ENCODE measurements around the gene FOSB. TPM values are rescaled to one million over a fixed set of nuclear protein-coding genes. Genes with fewer than 3 reads are reported as not detected.

Gene FOSB
- 1 to 10 TPM; 8.0 to 8.7 TPM for total RNA-seq

DNA sequence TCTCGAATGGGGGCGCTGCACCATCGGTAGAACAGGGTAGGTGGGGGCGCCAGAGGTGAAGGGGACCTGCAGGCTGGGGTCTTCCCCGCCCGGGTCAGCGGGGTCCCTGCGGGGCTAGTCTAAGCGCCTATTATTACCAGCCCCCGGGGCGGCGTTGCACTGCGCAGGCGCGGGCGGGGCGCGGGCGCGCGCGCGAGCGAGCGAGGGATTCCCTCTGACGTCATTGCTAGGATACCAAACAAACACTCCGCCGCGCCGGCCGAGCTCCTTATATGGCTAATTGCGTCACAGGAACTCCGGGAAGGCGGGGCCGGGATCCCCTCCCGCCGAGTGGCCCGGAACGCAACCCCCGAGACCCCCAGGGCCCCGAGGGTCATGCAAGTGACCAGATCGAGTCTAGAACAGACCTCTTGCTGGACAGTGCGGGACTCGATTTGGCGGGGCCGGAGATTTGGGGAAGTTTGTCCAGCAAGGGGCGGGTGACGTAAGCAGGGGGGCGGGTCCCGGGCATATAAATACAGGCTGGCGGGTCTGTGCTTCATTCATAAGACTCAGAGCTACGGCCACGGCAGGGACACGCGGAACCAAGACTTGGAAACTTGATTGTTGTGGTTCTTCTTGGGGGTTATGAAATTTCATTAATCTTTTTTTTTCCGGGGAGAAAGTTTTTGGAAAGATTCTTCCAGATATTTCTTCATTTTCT, at the start of gene FOSB:
Gene FOSB, plus strand, starts transcription at position 541 of the 703 bp plus-strand sequence. CDS start 591 bp downstream, outside the sequence.
- H3K4me1 Mint-ChIP-seq (ENCODE audit: low read depth) = peaks cover 39% of the 10 kb centered on the region
- peak within 1 kb of the TSS; percentile 77 for H3K4me3 Mint-ChIP-seq
- peaks cover 20% of the 10 kb centered on the region for H3K27me3 Mint-ChIP-seq (ENCODE audit: low read depth)
- no peaks in the 10 kb centered on the region for H3K9me3 Mint-ChIP-seq
- CTCF ChIA-PET = interaction anchor here (1.2 to 18.6 kb wide), 4 partner anchors 11 to 26 kb away, joined by 4 to 351 read pairs (median 30); no protein-coding TSS in a partner anchor
- peak; percentile 93 for DNase-seq
- intact Hi-C loops (cut with micrococcal nuclease) = loop anchor here (1.0 to 5.0 kb wide), 5 partner anchors 17 to 715 kb away; partner anchors contain the start of genes RTN2 and SYMPK
- H3K36me3 Mint-ChIP-seq (ENCODE audit: low read depth) = peaks cover 4% of the 10 kb centered on the region
- peak within 1 kb of the TSS; percentile 75 for H3K27ac Mint-ChIP-seq

DNA sequence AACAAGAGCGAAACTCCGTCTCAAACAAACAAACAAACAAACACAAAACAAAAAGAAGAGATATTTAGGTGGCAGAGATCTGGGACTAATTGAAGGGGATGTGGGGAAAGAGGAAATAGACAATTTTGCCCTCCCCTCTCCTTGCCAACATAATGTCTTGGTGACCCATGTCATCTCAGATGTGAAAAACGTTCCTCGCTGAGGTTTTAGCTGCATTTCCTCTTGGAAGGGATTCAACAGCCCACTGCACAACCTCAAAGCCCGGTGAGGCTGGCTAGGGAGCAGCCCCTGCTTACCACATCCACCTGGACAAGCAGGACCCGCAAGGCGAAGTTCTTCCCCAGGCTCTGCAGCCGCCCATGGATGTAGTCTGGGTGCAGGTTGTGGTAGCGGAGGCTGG, 49.0 kb upstream of the FOSB start:
- no peak overlapping the region for H3K4me3 Mint-ChIP-seq
- H3K36me3 Mint-ChIP-seq (ENCODE audit: low read depth) = peaks cover 23% of the 10 kb centered on the region
- H3K4me1 Mint-ChIP-seq (ENCODE audit: low read depth) = peaks cover 37% of the 10 kb centered on the region
- CTCF ChIA-PET = no interaction called here
- H3K27me3 Mint-ChIP-seq (ENCODE audit: low read depth) = no peaks in the 10 kb centered on the region
- intact Hi-C loops (cut with micrococcal nuclease) = no loop called here
- H3K9me3 Mint-ChIP-seq = no peaks in the 10 kb centered on the region
- H3K27ac Mint-ChIP-seq = no peak overlapping the region
- no peak for DNase-seq

DNA sequence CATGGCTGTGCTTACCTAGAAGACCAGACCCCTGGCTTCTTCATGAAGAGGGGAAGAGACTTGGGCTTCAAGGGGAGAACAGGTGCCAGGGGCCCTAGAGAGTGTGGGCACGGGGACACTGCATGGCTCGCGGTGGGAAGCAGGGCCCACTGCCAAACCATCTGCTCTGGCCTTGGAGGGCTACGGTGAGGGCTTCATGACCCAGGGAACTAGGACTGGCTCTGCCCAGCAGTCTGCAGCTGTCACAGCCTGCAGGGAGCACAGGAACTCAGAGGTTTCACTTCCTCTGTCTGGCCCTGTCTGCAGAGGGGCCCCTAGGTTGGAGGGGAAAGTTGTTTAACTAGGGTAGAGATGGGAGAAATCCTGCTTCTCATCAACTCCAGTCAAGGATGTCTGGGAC, 48.4 kb upstream of the FOSB start:
- intact Hi-C loops (cut with micrococcal nuclease) = no loop called here
- Mint-ChIP-seq H3K9me3 (no peaks in the 10 kb centered on the region), H3K36me3 (ENCODE audit: low read depth) (peaks cover 21% of the 10 kb centered on the region), H3K4me1 (ENCODE audit: low read depth) (peaks cover 43% of the 10 kb centered on the region), H3K27me3 (ENCODE audit: low read depth) (no peaks in the 10 kb centered on the region), H3K27ac (peak overlapping the region; percentile 36), H3K4me3 (no peak overlapping the region)
- CTCF ChIA-PET = no interaction called here
- DNase-seq = no peak

DNA sequence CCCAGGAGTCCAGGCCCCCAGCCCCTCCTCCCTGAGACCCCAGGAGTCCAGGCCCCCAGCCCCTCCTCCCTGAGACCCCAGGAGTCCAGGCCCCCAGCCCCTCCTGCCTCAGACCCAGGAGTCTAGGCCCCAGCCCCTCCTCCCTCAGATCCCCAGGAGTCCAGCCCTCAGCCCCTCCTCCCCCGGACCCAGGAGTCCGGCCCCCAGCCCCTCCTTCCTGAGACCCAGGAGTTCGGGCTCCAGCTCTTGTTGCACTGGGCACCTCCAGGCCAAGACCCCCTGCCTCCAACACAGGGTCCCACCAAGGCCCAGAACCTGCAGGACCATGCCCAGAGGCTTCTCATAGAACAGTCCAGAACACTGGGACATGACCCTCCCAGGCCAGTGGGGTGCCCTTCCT, 47.9 kb upstream of the FOSB start:
- no peak overlapping the region for H3K27ac Mint-ChIP-seq
- H3K27me3 Mint-ChIP-seq (ENCODE audit: low read depth) = no peaks in the 10 kb centered on the region
- intact Hi-C loops (cut with micrococcal nuclease) = loop anchor here (5.0 kb wide), 1 partner anchor 272 kb away; the partner anchor contains the start of genes QPCTL and SNRPD2
- no peak overlapping the region for H3K4me3 Mint-ChIP-seq
- CTCF ChIA-PET = interaction anchor here (0.6 to 0.9 kb wide), 2 partner anchors 59 to 1940 kb away, joined by 3 read pairs; no protein-coding TSS in a partner anchor
- no peak for DNase-seq
- H3K36me3 Mint-ChIP-seq (ENCODE audit: low read depth) = peaks cover 16% of the 10 kb centered on the region
- no peaks in the 10 kb centered on the region for H3K9me3 Mint-ChIP-seq
- peaks cover 47% of the 10 kb centered on the region for H3K4me1 Mint-ChIP-seq (ENCODE audit: low read depth)

DNA sequence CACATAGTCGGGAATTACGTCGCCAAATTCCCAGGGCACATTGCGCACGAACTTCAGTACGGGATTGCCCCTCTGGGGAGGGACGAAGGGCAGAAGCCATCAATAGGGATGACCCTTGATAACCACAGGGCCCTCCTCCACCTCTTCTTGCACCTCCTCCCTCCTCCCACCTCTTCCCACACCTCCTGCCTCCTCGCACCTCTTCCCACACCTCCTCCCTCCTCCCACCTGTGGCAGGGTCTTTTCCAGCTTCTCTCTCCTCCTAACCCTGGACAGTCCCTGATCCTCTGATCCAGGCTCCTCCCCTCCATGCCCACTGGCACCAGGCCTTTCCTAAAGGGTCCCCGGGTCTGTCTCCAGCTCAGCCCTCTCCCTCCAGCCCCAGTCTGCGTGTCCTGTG, 47.4 kb upstream of the FOSB start:
- Mint-ChIP-seq H3K4me1 (ENCODE audit: low read depth) (peaks cover 47% of the 10 kb centered on the region), H3K4me3 (no peak overlapping the region), H3K27me3 (ENCODE audit: low read depth) (no peaks in the 10 kb centered on the region), H3K9me3 (no peaks in the 10 kb centered on the region), H3K36me3 (ENCODE audit: low read depth) (peaks cover 16% of the 10 kb centered on the region), H3K27ac (peak overlapping the region; percentile 61)
- CTCF ChIA-PET = interaction anchor here (0.6 to 0.9 kb wide), 2 partner anchors 59 to 1940 kb away, joined by 3 read pairs; no protein-coding TSS in a partner anchor
- intact Hi-C loops (cut with micrococcal nuclease) = loop anchor here (5.0 kb wide), 1 partner anchor 272 kb away; the partner anchor contains the start of genes QPCTL and SNRPD2
- no peak for DNase-seq

- H3K4me3 Mint-ChIP-seq = no peak overlapping the region
- H3K27ac Mint-ChIP-seq = peak overlapping the region; percentile 36
- H3K9me3 Mint-ChIP-seq = no peaks in the 10 kb centered on the region
- H3K4me1 Mint-ChIP-seq (ENCODE audit: low read depth) = peaks cover 50% of the 10 kb centered on the region
- intact Hi-C loops (cut with micrococcal nuclease) = loop anchor here (5.0 kb wide), 1 partner anchor 271 kb away; the partner anchor contains the start of genes QPCTL and SNRPD2
- peaks cover 12% of the 10 kb centered on the region for H3K36me3 Mint-ChIP-seq (ENCODE audit: low read depth)
- DNase-seq = no peak
- H3K27me3 Mint-ChIP-seq (ENCODE audit: low read depth) = no peaks in the 10 kb centered on the region
- CTCF ChIA-PET = interaction anchor here (0.9 to 1.6 kb wide), 2 partner anchors 20 to 58 kb away, joined by 3 to 5 read pairs; no protein-coding TSS in a partner anchor
Measured at GRCh38 chr19:45420871-45421270, 46.9 kb upstream of the FOSB start.

DNA sequence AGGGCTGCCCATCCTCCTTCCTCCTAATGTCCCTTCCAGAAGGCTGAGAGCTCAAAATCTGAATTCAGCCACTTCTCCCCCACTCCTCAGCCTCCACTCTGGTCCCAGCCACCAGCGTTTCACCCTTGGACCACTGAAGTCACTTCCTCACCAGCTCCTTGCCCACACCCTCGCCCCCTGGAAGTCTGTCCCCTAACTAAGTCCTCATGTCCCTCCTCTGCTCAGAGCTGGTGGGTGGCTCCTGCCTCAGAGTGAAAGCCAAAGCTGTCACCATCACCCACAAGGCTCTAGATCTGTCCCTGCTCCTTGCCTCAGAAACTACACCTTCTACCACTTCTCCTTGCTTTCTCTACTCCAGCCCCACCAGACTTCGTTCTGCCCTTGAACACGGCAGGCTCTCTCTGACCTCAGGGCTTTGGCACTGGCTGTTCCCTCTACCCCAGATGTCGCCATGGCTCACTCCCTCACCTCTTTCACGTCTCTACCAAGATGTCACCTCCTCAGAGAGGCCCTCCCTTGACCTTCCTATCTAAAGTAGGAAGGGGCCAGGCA, 45.8 kb upstream of the FOSB start:
- no peak overlapping the region for H3K4me3 Mint-ChIP-seq
- H3K27ac Mint-ChIP-seq = no peak overlapping the region
- peaks cover 10% of the 10 kb centered on the region for H3K36me3 Mint-ChIP-seq (ENCODE audit: low read depth)
- peaks cover 52% of the 10 kb centered on the region for H3K4me1 Mint-ChIP-seq (ENCODE audit: low read depth)
- no peak for DNase-seq
- intact Hi-C loops (cut with micrococcal nuclease) = loop anchor here (5.0 kb wide), 1 partner anchor 270 kb away; the partner anchor contains the start of genes QPCTL and SNRPD2
- H3K9me3 Mint-ChIP-seq = no peaks in the 10 kb centered on the region
- H3K27me3 Mint-ChIP-seq (ENCODE audit: low read depth) = no peaks in the 10 kb centered on the region
- CTCF ChIA-PET = interaction anchor here (0.7 to 1.6 kb wide), 3 partner anchors 21 to 83 kb away, joined by 3 to 5 read pairs (median 3); no protein-coding TSS in a partner anchor

DNA sequence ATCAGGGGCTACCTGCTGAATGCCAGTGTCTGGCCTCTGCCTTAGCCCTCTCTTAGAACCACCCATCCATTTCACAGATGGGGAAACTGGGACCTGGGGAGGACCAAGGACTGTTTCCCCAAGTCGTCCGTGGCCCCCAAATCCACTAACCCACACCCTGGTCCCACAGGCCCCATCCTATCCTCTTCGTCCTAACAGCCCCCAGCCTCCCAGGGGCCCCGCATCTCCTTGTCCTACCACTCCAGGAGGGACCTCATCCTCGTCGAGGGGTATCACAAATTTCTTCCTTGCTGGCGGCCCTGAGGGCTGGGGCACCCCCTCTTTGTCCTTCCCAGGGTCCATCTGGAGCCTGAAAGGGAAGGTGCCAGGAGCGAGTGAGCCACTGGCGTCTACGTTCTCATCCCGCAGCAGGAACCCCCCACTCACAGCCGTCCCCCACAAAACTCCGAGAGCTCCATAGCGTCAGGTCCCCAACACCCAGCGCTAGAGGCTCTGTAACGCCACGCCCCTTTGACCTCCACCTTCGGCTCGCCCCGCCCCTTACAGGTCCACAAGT, 44.7 kb upstream of the FOSB start:
- H3K36me3 Mint-ChIP-seq (ENCODE audit: low read depth) = peaks cover 10% of the 10 kb centered on the region
- H3K9me3 Mint-ChIP-seq = no peaks in the 10 kb centered on the region
- peak overlapping the region; percentile 90 for H3K27ac Mint-ChIP-seq
- H3K4me3 Mint-ChIP-seq = peak overlapping the region; percentile 94
- no peak for DNase-seq
- no peaks in the 10 kb centered on the region for H3K27me3 Mint-ChIP-seq (ENCODE audit: low read depth)
- intact Hi-C loops (cut with micrococcal nuclease) = loop anchor here (5.0 kb wide), 1 partner anchor 269 kb away; the partner anchor contains the start of genes QPCTL and SNRPD2
- CTCF ChIA-PET = interaction anchor here (0.6 to 1.0 kb wide), 2 partner anchors 16 to 18 kb away, joined by 3 to 4 read pairs; partner anchors contain the start of gene PPP1R13L
- peaks cover 59% of the 10 kb centered on the region for H3K4me1 Mint-ChIP-seq (ENCODE audit: low read depth)

GRCh38 chr19:45423589-45424190, 44.1 kb upstream of the FOSB start, which contains the start of gene ERCC1:
ERCC1 (minus strand) TSS chr19:45423917; CDS start chr19:45423374, 543 bp downstream.
- peaks cover 3% of the 10 kb centered on the region for H3K27me3 Mint-ChIP-seq (ENCODE audit: low read depth)
- peaks cover 8% of the 10 kb centered on the region for H3K36me3 Mint-ChIP-seq (ENCODE audit: low read depth)
- intact Hi-C loops (cut with micrococcal nuclease) = loop anchor here (1.0 to 5.0 kb wide), 3 partner anchors 17 to 269 kb away; partner anchors contain the start of genes POLR1G, QPCTL and SNRPD2
- H3K4me3 Mint-ChIP-seq = peak within 1 kb of the TSS; percentile 94
- H3K27ac Mint-ChIP-seq = peak within 1 kb of the TSS; percentile 90
- DNase-seq = peak; percentile 90
- CTCF ChIA-PET = interaction anchor here (0.6 to 3.3 kb wide), 4 partner anchors 17 to 278 kb away, joined by 3 to 12 read pairs (median 4); partner anchors contain the start of gene PPP1R13L
- H3K9me3 Mint-ChIP-seq = no peaks in the 10 kb centered on the region
- H3K4me1 Mint-ChIP-seq (ENCODE audit: low read depth) = peaks cover 63% of the 10 kb centered on the region

- peak; percentile 69 for DNase-seq
- H3K4me1 Mint-ChIP-seq (ENCODE audit: low read depth) = peaks cover 58% of the 10 kb centered on the region
- H3K36me3 Mint-ChIP-seq (ENCODE audit: low read depth) = peaks cover 6% of the 10 kb centered on the region
- H3K27me3 Mint-ChIP-seq (ENCODE audit: low read depth) = peaks cover 3% of the 10 kb centered on the region
- no peaks in the 10 kb centered on the region for H3K9me3 Mint-ChIP-seq
- peak overlapping the region; percentile 94 for H3K4me3 Mint-ChIP-seq
- intact Hi-C loops (cut with micrococcal nuclease) = loop anchor here (1.0 to 5.0 kb wide), 4 partner anchors 18 to 268 kb away; partner anchors contain the start of genes POLR1G, QPCTL and SNRPD2
- peak overlapping the region; percentile 90 for H3K27ac Mint-ChIP-seq
- CTCF ChIA-PET = interaction anchor here (0.6 to 3.3 kb wide), 5 partner anchors 15 to 277 kb away, joined by 3 to 12 read pairs (median 3); no protein-coding TSS in a partner anchor
Measured at GRCh38 chr19:45424191-45425058, 43.4 kb upstream of the FOSB start.
